OCI-LY7 (cell line): ENCODE data around the gene TMEM59L. TPM values are rescaled to one million over a fixed set of nuclear protein-coding genes. Genes with fewer than 3 reads are reported as not detected.

Experiments used
- BruUV-seq: library from RNA; stranded (reverse); fragments of 400-500 nt; replicated peaks from 2 replicates; lab custom pipeline; 2021; lab: Mats Ljungman, UMichigan
- CTCF ChIA-PET: fragments of 300-600 bp; sonication (Branson Sonifier 250); formaldehyde crosslinking; loops from one replicate; lab custom pipeline; 2022; ENCODE audit warnings: antibody characterized with exemption; ENCODE audit not compliant: unreplicated experiment; lab: Charles Lee
- POLR2A ChIA-PET: fragments of 300-600 bp; sonication (Branson Sonifier 250); formaldehyde crosslinking; loops from one replicate; lab custom pipeline; 2022; ENCODE audit warnings: antibody characterized with exemption; lab: Charles Lee
- DNase-seq: peaks from one replicate; pipeline ENCODE4 v3.0.0-alpha.2; 2015; ENCODE audit warnings: low spot score
- H2AFZ ChIP-seq: fragments of 200-600 bp; sonication (generic), shearing (Covaris generic); 2 replicates; pipeline ENCODE4 v1.6.1; 2014; ENCODE audit warnings: mild to moderate bottlenecking, antibody characterized with exemption, low read length, moderate library complexity
- H3K27ac ChIP-seq: fragments of 200-600 bp; sonication (generic); 2 replicates; pipeline ENCODE4 v1.5.1; 2014; ENCODE audit warnings: mixed run types, low read depth, mild to moderate bottlenecking, moderate library complexity, low read length, inconsistent platforms; ENCODE audit not compliant: poor library complexity, severe bottlenecking
- H3K36me3 ChIP-seq: fragments of 200-600 bp; sonication (generic); 2 replicates; pipeline ENCODE4 v1.6.1; 2014; ENCODE audit warnings: mild to moderate bottlenecking, antibody characterized with exemption, low read length, moderate library complexity, mixed read lengths; ENCODE audit not compliant: insufficient read depth
- H3K4me1 ChIP-seq: fragments of 200-600 bp; sonication (generic); 2 replicates; pipeline ENCODE4 v1.5.1; 2014; ENCODE audit warnings: mild to moderate bottlenecking, low read length; ENCODE audit not compliant: insufficient read depth, poor library complexity, severe bottlenecking
- H3K4me2 ChIP-seq: fragments of 200-600 bp; sonication (generic); 2 replicates; pipeline ENCODE4 v1.6.1; 2014; ENCODE audit warnings: mild to moderate bottlenecking, low read length
- H3K4me3 ChIP-seq: fragments of 200-600 bp; sonication (generic); 2 replicates; pipeline ENCODE4 v1.5.1; 2014; ENCODE audit warnings: mild to moderate bottlenecking, low read depth, low read length; ENCODE audit not compliant: poor library complexity, severe bottlenecking
- H3K79me2 ChIP-seq: fragments of 200-600 bp; sonication (generic); 2 replicates; pipeline ENCODE4 v1.6.1; 2016; ENCODE audit warnings: low read depth, mild to moderate bottlenecking, low read length, moderate library complexity, mixed read lengths; ENCODE audit not compliant: insufficient read depth
- H3K9me2 ChIP-seq: fragments of 200-600 bp; sonication (generic); 2 replicates; pipeline ENCODE4 v1.6.1; 2016; ENCODE audit warnings: mild to moderate bottlenecking, low read length, mixed read lengths; ENCODE audit not compliant: insufficient read depth
- H3K9me3 ChIP-seq: fragments of 200-600 bp; sonication (generic); 2 replicates; pipeline ENCODE4 v1.6.1; 2014; ENCODE audit warnings: mild to moderate bottlenecking, mixed run types, low read length, mixed read lengths
- H4K20me1 ChIP-seq: fragments of 200-600 bp; sonication (generic); 2 replicates; pipeline ENCODE4 v1.6.1; 2014; ENCODE audit warnings: mild to moderate bottlenecking, antibody characterized with exemption, low read length, moderate library complexity, mixed read lengths; ENCODE audit not compliant: insufficient read depth
- EZH2phosphoT487 ChIP-seq: fragments of 200-600 bp; sonication (generic); IDR thresholded peaks from 2 replicates; pipeline ENCODE4 v1.6.1; 2018; ENCODE audit warnings: low read depth, borderline replicate concordance, mild to moderate bottlenecking, mixed run types, antibody characterized with exemption, low read length, moderate library complexity, mixed read lengths
- intact Hi-C: fragments of 100-400 bp; cut with micrococcal nuclease; formaldehyde crosslinking; loops from one replicate; pipeline ENCODE4 v1.10.0; 2022; ENCODE audit not compliant: unreplicated experiment
- total RNA-seq, 2 experiments: library from RNA; depleted of rRNA in 1 of 2; stranded (reverse); fragments of >200 nt in 1 of 2; shearing (Covaris generic) in 1 of 2; gene quantifications; 2 replicates each; pipeline ENCODE4 v1.2.3, GENCODE V29; 2014 to 2022
- TF ChIP-seq, protein P1 (sequence below): fragments of 200-600 bp; sonication (generic); conservative IDR thresholded peaks from 2 replicates; pipeline ENCODE4 v1.5.1; 2014; ENCODE audit warnings: mild to moderate bottlenecking, antibody characterized with exemption, low read length, moderate library complexity, mixed read lengths

The TMEM59L gene
- total RNA-seq, 2 experiments from 2014 or later: 0.84 to 1.0 TPM

- POLR2A ChIA-PET: no interaction called here
Measured at GRCh38 chr19:18655173-18655844, 42.6 kb downstream of the TMEM59L start.

DNA sequence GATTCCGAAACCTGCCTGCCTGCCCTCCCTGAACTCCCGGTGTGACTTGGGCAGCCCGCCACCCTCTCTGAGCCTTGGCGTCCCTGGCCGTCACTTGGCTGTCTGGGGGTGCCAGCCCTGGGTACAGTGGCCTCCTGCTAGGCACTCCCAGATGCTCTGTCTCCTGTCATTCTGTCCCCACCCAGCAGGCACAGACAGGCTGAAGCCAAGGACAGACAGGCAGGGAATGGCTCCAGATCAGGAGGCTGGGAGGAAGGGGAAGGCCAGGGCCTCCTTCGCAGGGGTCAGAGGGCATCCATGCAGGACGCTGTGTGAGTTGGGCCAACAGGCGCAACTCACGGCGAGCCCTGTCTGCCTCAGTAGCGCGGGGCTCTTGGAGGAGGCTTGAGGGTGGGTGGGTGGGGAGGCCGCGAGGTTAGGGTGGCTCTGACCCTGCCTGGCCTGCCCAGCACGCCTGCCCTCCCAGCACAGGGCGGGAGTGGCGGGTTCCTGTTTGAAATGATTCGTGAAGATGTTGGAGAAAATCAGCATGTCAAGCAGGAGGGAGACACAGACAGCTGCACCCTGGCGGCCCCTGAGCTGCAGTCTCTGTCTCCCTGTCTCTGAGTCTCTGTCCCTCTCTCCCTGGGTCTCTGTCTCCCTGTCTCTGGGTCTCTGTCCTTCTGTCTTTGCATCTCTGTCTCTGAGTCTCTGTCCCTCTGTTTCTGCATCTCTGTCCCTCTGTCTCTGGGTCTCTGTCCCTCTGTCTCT, 43.8 kb downstream of the TMEM59L start:
- Histone ChIP-seq H3K36me3 (no peaks in the 10 kb centered on the region), H3K4me1 (no peaks in the 10 kb centered on the region), H3K9me3 (no peaks in the 10 kb centered on the region), H2AFZ (no peak overlapping the region), H3K4me2 (no peak overlapping the region), H4K20me1 (no peaks in the 10 kb centered on the region), H3K4me3 (no peak overlapping the region), H3K79me2 (no peaks in the 10 kb centered on the region), H3K9me2 (no peaks in the 10 kb centered on the region), H3K27ac (no peak overlapping the region)
- POLR2A ChIA-PET: no interaction called here
- DNase-seq: no peak
- no peak for TF ChIP-seq EZH2phosphoT487
- TF ChIP-seq, protein P1, sequence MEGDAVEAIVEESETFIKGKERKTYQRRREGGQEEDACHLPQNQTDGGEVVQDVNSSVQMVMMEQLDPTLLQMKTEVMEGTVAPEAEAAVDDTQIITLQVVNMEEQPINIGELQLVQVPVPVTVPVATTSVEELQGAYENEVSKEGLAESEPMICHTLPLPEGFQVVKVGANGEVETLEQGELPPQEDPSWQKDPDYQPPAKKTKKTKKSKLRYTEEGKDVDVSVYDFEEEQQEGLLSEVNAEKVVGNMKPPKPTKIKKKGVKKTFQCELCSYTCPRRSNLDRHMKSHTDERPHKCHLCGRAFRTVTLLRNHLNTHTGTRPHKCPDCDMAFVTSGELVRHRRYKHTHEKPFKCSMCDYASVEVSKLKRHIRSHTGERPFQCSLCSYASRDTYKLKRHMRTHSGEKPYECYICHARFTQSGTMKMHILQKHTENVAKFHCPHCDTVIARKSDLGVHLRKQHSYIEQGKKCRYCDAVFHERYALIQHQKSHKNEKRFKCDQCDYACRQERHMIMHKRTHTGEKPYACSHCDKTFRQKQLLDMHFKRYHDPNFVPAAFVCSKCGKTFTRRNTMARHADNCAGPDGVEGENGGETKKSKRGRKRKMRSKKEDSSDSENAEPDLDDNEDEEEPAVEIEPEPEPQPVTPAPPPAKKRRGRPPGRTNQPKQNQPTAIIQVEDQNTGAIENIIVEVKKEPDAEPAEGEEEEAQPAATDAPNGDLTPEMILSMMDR: no peak
- CTCF ChIA-PET: no interaction called here
- intact Hi-C loops: no loop called here
- BruUV-seq: no TSS peak

More at GRCh38 chr19:18655173-18655844, 42.6 kb downstream of the TMEM59L start:
- Histone ChIP-seq H3K4me2 (no peak overlapping the region), H2AFZ (no peak overlapping the region), H3K4me3 (no peak overlapping the region), H3K9me3 (no peaks in the 10 kb centered on the region), H3K9me2 (no peaks in the 10 kb centered on the region), H3K79me2 (no peaks in the 10 kb centered on the region), H4K20me1 (no peaks in the 10 kb centered on the region), H3K27ac (no peak overlapping the region), H3K36me3 (no peaks in the 10 kb centered on the region), H3K4me1 (no peaks in the 10 kb centered on the region)
- TF ChIP-seq EZH2phosphoT487: no peak
- TF ChIP-seq, protein P1: no peak
- CTCF ChIA-PET: interaction anchor here (1.0 kb wide), 1 partner anchor 20 kb away, joined by 4 read pairs; no protein-coding TSS in a partner anchor
- no peak for DNase-seq
- intact Hi-C loops: no loop called here
- BruUV-seq: no TSS peak
